ENCODE results near the gene DAZAP1.

The DAZAP1 gene

GRCh38 chr19:1376415-1376805 is 31.0 kb upstream of the DAZAP1 start:
- POLR2A ChIA-PET: no interaction called here
- no peak overlapping the region for H3K4me3 ChIP-seq (ENCODE audit: low read depth, low read length)
- DNase-seq (ENCODE audit: low read depth, low spot score): no peak
- TF ChIP-seq, protein P1, sequence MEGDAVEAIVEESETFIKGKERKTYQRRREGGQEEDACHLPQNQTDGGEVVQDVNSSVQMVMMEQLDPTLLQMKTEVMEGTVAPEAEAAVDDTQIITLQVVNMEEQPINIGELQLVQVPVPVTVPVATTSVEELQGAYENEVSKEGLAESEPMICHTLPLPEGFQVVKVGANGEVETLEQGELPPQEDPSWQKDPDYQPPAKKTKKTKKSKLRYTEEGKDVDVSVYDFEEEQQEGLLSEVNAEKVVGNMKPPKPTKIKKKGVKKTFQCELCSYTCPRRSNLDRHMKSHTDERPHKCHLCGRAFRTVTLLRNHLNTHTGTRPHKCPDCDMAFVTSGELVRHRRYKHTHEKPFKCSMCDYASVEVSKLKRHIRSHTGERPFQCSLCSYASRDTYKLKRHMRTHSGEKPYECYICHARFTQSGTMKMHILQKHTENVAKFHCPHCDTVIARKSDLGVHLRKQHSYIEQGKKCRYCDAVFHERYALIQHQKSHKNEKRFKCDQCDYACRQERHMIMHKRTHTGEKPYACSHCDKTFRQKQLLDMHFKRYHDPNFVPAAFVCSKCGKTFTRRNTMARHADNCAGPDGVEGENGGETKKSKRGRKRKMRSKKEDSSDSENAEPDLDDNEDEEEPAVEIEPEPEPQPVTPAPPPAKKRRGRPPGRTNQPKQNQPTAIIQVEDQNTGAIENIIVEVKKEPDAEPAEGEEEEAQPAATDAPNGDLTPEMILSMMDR (IDR thresholded peaks at IDR 0.05; ENCODE audit: insufficient read depth, low read length, missing control alignments): no peak
- CTCF ChIA-PET: no interaction called here

GRCh38 chr19:1377176-1377964 is 30.0 kb upstream of the DAZAP1 start:
- ChIA-PET POLR2A (no interaction called here), CTCF (no interaction called here)
- no peak overlapping the region for H3K4me3 ChIP-seq (ENCODE audit: low read depth, low read length)

GRCh38 chr19:1377965-1378785 is 29.2 kb upstream of the DAZAP1 start:
- H3K4me3 ChIP-seq (ENCODE audit: low read depth, low read length): no peak overlapping the region
- no peak for DNase-seq (ENCODE audit: low read depth, low spot score)
- ChIA-PET POLR2A (no interaction called here), CTCF (no interaction called here)
- TF ChIP-seq, protein P1 (IDR thresholded peaks at IDR 0.05; ENCODE audit: insufficient read depth, low read length, missing control alignments): no peak

More at GRCh38 chr19:1377176-1377964, 30.0 kb upstream of the DAZAP1 start:
- no peak for DNase-seq (ENCODE audit: low read depth, low spot score)
- TF ChIP-seq, protein P1 (IDR thresholded peaks at IDR 0.05; ENCODE audit: insufficient read depth, low read length, missing control alignments): no peak

DNA sequence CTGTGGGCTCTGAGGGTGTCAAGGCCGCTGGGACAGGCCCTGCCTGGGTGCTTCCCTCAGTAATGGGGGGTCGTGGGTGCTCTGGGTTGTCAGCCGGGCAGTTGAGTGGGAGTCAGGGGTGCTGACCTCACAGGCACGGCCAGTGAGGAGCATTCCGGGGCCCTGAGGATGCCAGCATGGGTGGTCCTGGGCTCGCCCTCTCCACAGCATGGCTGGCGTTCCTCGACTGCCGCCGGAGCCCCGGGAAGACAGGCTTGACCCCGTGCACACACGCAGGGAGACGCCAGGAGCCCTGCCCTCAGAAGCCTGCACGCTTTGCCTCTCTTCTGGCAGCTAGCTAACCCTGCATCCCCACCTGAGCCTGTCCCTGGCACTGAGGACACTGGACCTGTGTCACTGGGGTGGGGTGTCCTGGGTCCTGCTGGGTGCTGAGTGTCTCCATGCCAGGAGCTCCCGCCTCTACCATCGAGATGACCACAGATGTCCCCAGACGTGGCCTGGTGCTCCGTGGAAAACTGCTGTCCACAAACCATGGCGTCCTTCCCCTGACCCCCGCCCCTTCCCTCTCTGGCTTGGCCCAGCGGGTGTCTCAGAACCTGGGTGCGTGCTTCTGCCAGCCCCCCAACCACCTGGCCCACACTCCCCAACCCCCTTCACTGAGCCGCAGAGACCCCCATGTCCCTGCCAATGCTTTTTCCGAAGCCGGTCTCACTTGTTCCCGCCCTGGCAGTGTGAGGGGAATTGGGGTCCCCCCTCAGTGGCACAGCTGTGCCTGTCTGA is 28.1 kb upstream of the DAZAP1 start:
- CTCF ChIA-PET: interaction anchor here (0.9 kb wide), 1 partner anchor 12 kb away, joined by 3 read pairs; no protein-coding TSS in a partner anchor
- no peak for DNase-seq (ENCODE audit: low read depth, low spot score)
- TF ChIP-seq, protein P1 (IDR thresholded peaks at IDR 0.05; ENCODE audit: insufficient read depth, low read length, missing control alignments): no peak
- no peak overlapping the region for H3K4me3 ChIP-seq (ENCODE audit: low read depth, low read length)
- POLR2A ChIA-PET: no interaction called here

DNA sequence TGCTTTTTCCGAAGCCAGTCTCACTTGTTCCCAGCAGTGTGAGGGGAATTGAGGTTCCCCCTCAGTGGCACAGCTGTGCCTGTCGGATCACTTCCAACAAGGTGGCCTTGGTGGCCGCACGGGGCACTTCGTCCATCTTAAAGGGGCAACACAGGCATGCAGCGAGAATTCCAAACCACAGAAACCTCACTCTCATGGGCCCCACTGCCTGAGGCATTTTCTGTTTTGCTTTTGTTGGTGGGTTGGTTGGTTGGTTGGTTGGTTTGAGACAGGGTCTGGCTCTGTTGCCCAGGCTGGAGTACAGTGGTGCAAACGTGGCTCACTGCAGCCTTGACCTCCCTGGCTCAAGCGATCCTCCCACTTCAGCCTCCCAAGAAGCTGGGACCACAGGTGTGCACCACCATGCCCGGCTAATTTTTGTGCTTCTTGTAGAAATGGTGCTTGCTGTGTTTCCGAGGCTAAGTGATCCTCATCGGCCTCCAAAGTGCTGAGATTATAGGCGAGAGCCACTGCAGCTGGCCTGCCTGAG is 27.4 kb upstream of the DAZAP1 start:
- TF ChIP-seq, protein P1 (IDR thresholded peaks at IDR 0.05; ENCODE audit: insufficient read depth, low read length, missing control alignments): no peak
- POLR2A ChIA-PET: no interaction called here
- no peak for DNase-seq (ENCODE audit: low read depth, low spot score)
- H3K4me3 ChIP-seq (ENCODE audit: low read depth, low read length): no peak overlapping the region
- CTCF ChIA-PET: interaction anchor here (0.9 to 1.3 kb wide), 2 partner anchors 13 to 15 kb away, joined by 3 read pairs; no protein-coding TSS in a partner anchor
